Measurements from ENCODE around the gene ANKFN1. TPM values are rescaled to one million over a fixed set of nuclear protein-coding genes. Genes with fewer than 3 reads are reported as not detected.

The ANKFN1 gene
- total RNA-seq, 1 experiment from 2014 or later: not detected

DNA sequence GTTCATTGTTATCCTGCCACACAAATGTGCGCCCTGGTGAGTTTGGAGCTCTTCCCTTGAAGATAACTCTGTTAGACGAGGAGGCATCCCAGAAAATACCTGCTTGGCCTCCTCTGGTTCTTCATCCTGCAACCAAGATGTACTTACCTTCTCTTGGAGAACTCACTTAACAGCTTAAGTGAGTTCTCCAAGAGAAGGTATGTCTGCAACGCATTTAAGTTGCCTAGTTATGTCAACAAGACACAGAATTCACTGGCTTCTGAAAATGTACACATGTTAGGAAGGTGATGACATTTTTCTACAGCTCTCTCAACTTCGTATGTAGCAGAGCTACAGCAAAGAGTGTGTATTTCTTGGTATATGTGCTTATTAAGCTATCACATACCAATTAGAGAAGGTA, 361.6 kb downstream of the ANKFN1 start:
- in situ Hi-C loops (cut with HindIII; ENCODE audit: low sequenced_read_pairs): no loop called here
- no peak for DNase-seq (ENCODE audit: low spot score)

DNA sequence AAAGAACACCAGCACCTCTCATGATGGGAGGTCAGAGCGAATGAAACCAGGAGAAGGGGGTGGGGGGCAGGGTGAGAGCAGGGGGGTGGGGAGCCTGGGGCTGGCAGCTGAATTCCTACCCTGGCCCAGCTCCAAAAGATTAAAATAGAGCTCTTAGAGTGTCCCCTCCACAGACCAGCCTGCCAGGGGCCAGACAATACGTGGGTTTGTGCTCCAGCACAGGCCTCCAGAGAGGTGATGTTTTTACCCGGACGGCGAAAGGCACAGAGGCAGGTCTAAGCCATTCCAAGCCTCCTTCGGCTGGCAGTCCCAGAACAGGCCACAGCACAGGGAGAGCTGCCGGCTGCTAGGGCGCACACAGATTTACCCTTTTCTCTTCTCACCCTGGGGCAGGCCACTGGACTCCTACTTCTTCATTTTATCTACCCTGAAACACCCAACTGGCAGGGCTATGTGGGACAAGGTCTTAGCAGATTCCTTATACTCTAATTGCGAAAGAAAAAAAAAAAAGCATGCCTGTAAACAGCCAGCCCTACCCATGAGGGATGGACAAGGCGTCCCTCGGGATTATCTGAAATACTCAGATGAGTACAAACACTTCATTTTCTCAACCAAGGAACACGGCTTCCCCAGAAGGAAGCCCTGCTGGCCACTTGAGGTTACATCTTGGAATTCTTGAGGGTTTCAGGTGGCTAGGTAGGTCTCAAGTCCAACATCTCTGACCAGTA, 368.3 kb downstream of the ANKFN1 start:
- no peak for DNase-seq (ENCODE audit: low spot score)
- in situ Hi-C loops (cut with HindIII; ENCODE audit: low sequenced_read_pairs): no loop called here

DNA sequence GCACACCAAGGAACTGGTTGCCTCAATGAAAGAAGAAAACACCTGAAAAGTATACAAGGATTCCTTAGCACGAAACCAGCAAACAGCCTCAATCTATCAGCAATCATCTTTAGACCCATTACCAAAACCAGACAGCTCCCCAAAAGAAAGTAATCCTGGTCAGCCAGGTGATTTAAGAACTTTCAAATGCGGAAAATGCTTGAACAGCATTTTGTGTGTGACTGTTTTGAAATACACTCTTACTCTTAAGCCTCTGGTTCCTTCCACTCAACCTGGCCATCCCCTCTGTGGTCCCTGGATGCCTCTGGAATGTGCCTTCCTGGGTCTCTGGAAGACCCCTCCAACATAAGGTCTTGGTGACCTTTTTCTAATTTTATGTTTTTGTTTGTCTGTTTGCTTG, 369.8 kb downstream of the ANKFN1 start:
- in situ Hi-C loops (cut with HindIII; ENCODE audit: low sequenced_read_pairs): no loop called here
- no peak for DNase-seq (ENCODE audit: low spot score)

DNA sequence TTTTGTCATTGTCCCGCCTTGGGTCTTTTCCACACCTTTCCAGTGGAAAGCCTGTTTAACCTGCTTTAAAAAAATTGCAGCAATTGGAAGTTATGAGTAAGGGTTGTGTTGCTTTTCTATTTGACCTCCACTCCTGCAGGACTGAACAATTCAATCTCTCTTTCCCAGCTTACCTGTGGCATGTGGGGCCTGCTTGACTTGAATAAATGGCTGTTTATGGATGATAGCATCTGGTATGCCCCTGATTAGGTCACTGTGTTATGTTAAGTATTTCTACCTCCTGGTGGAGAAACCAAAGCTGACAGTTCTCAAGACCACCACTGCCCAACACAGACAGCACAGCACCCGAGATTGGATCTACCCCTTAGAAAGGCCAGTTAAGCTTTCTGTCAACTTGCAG, 375.4 kb downstream of the ANKFN1 start:
- in situ Hi-C loops (cut with HindIII; ENCODE audit: low sequenced_read_pairs): no loop called here
- DNase-seq (ENCODE audit: low spot score): no peak

- DNase-seq (ENCODE audit: low spot score): no peak
- in situ Hi-C loops (cut with HindIII; ENCODE audit: low sequenced_read_pairs): no loop called here
Measured at GRCh38 chr17:56532926-56533325, 379.7 kb downstream of the ANKFN1 start.

DNA sequence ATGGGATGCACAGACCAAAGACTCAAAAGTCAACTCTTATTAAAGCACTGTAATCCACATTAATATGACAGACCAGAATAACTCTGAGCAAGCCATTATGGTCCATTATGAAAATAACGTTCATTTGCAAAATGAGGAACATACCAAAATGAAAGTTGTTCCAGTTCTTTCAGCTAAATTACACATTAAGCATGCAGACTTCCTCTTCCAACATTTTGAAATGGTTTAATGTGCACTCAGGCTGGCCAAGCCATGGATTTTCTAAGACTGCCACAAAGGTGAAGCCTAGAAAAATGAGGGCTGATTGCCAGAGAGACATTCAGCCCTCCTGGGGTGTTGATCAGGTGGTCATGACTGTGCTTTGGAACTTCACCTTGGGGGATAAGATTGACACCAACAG, 383.5 kb downstream of the ANKFN1 start:
- in situ Hi-C loops (cut with HindIII; ENCODE audit: low sequenced_read_pairs): no loop called here
- no peak for DNase-seq (ENCODE audit: low spot score)

- in situ Hi-C loops (cut with HindIII; ENCODE audit: low sequenced_read_pairs): no loop called here
- DNase-seq (ENCODE audit: low spot score): no peak
Measured at GRCh38 chr17:56540836-56541235, 387.6 kb downstream of the ANKFN1 start.

DNA sequence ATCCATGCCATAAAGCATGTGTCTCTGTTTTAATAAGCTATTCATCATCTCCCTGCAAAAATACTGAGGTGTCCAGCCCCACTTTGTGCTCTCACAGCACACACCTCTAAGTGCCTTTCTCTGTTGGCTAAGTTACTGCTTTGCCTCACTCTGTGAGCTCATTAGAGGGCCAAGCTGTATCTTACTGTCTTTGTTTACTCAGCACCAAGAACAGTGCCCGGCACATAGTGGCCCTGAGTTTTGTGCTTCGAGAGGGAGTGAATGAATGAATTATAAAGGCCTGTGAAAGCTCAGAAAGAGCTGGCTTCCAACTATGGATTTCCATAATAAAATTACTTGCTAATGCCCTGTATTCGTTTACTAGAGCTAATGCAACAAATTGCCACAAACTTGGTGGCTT, 390.0 kb downstream of the ANKFN1 start:
- in situ Hi-C loops (cut with HindIII; ENCODE audit: low sequenced_read_pairs): no loop called here
- DNase-seq (ENCODE audit: low spot score): no peak

- no peak for DNase-seq (ENCODE audit: low spot score)
- in situ Hi-C loops (cut with HindIII; ENCODE audit: low sequenced_read_pairs): no loop called here
Measured at GRCh38 chr17:56545106-56545505, 391.8 kb downstream of the ANKFN1 start.

DNA sequence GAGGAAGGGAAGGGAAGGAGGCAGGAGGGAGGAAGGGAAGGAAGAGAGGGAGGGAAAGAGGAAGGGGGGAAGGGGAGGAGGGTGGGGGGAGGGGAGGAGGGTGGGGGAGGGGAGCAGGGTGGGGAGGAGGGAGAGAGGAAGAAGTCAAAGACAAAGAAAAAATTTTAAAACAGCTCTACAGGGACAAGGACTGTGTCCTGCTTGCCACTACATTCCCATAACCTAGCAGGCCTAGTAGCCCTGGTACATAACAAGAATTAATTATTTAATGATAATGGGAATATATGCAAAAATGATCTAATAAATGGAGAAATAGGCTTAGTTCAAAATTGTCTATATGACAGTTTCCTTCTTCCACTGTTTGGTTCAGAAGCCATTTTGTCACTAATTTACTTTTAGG, 392.7 kb downstream of the ANKFN1 start:
- in situ Hi-C loops (cut with HindIII; ENCODE audit: low sequenced_read_pairs): no loop called here
- no peak for DNase-seq (ENCODE audit: low spot score)

DNA sequence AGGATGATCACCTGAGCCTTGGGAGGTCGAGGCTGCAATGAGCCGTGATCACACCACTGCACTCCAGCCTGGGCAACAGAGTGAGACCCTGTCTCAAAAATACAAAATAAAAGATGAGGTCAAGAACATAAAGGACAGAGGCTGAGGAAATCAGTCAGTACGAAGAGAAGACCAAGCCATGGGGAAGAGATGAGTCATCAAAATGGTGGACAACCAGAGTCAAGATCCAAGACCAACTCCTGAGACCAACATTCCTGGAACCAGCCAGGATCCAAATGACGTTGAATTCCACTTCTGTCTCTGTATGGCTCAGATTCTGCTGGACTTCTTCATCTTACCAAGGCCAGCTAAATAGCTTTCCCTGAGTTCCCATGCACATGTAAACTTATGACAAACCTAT, 395.4 kb downstream of the ANKFN1 start:
- in situ Hi-C loops (cut with HindIII; ENCODE audit: low sequenced_read_pairs): no loop called here
- DNase-seq (ENCODE audit: low spot score): no peak

- DNase-seq (ENCODE audit: low spot score): no peak
- in situ Hi-C loops (cut with HindIII; ENCODE audit: low sequenced_read_pairs): no loop called here
Measured at GRCh38 chr17:56549501-56549900, 396.2 kb downstream of the ANKFN1 start.

DNA sequence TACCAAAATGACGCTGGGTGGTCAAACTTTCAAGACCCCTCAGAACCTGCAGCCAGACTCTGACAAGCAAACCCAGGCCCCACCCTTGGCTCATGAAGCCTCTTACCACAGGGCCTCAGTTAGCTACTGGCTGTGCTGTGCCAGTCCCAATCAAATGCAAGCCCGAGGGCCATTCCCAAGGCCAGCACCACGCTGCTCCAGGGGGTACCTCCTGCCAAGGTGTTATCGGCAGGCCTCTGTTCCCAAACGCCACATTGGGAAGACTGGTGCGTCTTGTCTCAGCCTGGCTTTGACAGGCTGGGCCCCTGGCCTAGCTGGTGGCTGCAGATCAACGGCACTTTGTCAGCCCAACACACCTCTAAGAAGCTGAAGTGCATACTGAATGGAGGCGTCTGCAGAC, 404.4 kb downstream of the ANKFN1 start:
- in situ Hi-C loops (cut with HindIII; ENCODE audit: low sequenced_read_pairs): no loop called here
- DNase-seq (ENCODE audit: low spot score): no peak

- DNase-seq (ENCODE audit: low spot score): no peak
- in situ Hi-C loops (cut with HindIII; ENCODE audit: low sequenced_read_pairs): no loop called here
Measured at GRCh38 chr17:56558088-56558487, 404.8 kb downstream of the ANKFN1 start.
